WTC11 (cell line): ENCODE data around the gene PIK3C2G. TPM values are rescaled to one million over a fixed set of nuclear protein-coding genes. Genes with fewer than 3 reads are reported as not detected.

Source experiments
- ATAC-seq: fragments of 200-7000 bp; cut with Tn5 transposase; 2 replicates; pipeline ENCODE4 v1.10.0; 2021; ENCODE audit warnings: mild to moderate bottlenecking, moderate library complexity
- CTCF ChIA-PET: fragments of 300-600 bp; sonication (Branson Sonifier 250); formaldehyde crosslinking; loops from one replicate; lab custom pipeline; 2021; ENCODE audit warnings: antibody characterized with exemption; lab: Charles Lee
- POLR2A ChIA-PET: fragments of 350-600 bp; sonication (Branson Sonifier 250); formaldehyde crosslinking; loops from one replicate; lab custom pipeline; 2021; ENCODE audit warnings: antibody characterized with exemption; lab: Charles Lee
- DNase-seq: peaks from one replicate; pipeline ENCODE4 v3.0.0; 2021; ENCODE audit warnings: low spot score
- H3K27ac Mint-ChIP-seq: 2 replicates; pipeline ENCODE4 v1.8.0; 2021; ENCODE audit warnings: mixed read lengths
- H3K27me3 Mint-ChIP-seq: 2 replicates; pipeline ENCODE4 v1.8.0; 2021; ENCODE audit warnings: low read depth, mild to moderate bottlenecking, moderate library complexity, mixed read lengths
- H3K36me3 Mint-ChIP-seq: 2 replicates; pipeline ENCODE4 v1.8.0; 2021; ENCODE audit warnings: mixed read lengths
- H3K4me1 Mint-ChIP-seq: 2 replicates; pipeline ENCODE4 v1.8.0; 2022; ENCODE audit warnings: mixed read lengths
- H3K4me3 Mint-ChIP-seq: 2 replicates; pipeline ENCODE4 v1.8.0; 2021; ENCODE audit warnings: mild to moderate bottlenecking, moderate library complexity, mixed read lengths
- H3K9me3 Mint-ChIP-seq: 2 replicates; pipeline ENCODE4 v1.8.0; 2021; ENCODE audit warnings: mixed read lengths
- AFF4 ChIP-seq: sonication (generic); formaldehyde crosslinking; IDR thresholded peaks from 2 replicates; pipeline ENCODE4 v1.8.1; 2023; ENCODE audit warnings: mild to moderate bottlenecking, missing genetic modification reagents, borderline replicate concordance
- CREB1 ChIP-seq: sonication (generic); formaldehyde crosslinking; IDR thresholded peaks from 2 replicates; pipeline ENCODE4 v1.8.0; 2023; ENCODE audit warnings: mild to moderate bottlenecking, missing genetic modification reagents
- ELF4 ChIP-seq: sonication (generic); formaldehyde crosslinking; IDR thresholded peaks from 2 replicates; pipeline ENCODE4 v1.8.1; 2022; ENCODE audit warnings: low read depth, mild to moderate bottlenecking, moderate library complexity, missing genetic modification reagents
- ESRRA ChIP-seq: sonication (generic); formaldehyde crosslinking; IDR thresholded peaks from 2 replicates; pipeline ENCODE4 v1.8.1; 2022; ENCODE audit warnings: mild to moderate bottlenecking, missing genetic modification reagents, borderline replicate concordance
- ETV6 ChIP-seq: sonication (generic); formaldehyde crosslinking; IDR thresholded peaks from 2 replicates; pipeline ENCODE4 v1.8.1; 2022; ENCODE audit warnings: mild to moderate bottlenecking, missing genetic modification reagents
- GTF2I ChIP-seq: fragments of 250-450 bp; sonication (Bioruptor Pico); conservative IDR thresholded peaks from 2 replicates; pipeline ENCODE4 v1.4.0; 2021; ENCODE audit warnings: mild to moderate bottlenecking
- HMGA2 ChIP-seq: fragments of 250-450 bp; sonication (Bioruptor Pico); IDR thresholded peaks from 2 replicates; pipeline ENCODE4 v1.4.0; 2021; ENCODE audit warnings: mild to moderate bottlenecking, moderate library complexity
- MYBL2 ChIP-seq: sonication (generic); formaldehyde crosslinking; IDR thresholded peaks from 2 replicates; pipeline ENCODE4 v1.8.1; 2023; ENCODE audit warnings: mild to moderate bottlenecking, moderate library complexity, missing genetic modification reagents
- NFYB ChIP-seq: sonication (generic); formaldehyde crosslinking; conservative IDR thresholded peaks from 2 replicates; pipeline ENCODE4 v1.8.0; 2022; ENCODE audit warnings: low read depth, missing genetic modification reagents
- NR1H2 ChIP-seq: sonication (generic); formaldehyde crosslinking; IDR thresholded peaks from 2 replicates; pipeline ENCODE4 v1.9.0; 2021; ENCODE audit warnings: mild to moderate bottlenecking, moderate library complexity, missing genetic modification reagents
- SMAD4 ChIP-seq: sonication (generic); formaldehyde crosslinking; IDR thresholded peaks from 2 replicates; pipeline ENCODE4 v1.8.0; 2022; ENCODE audit warnings: mild to moderate bottlenecking, missing genetic modification reagents
- USF1 ChIP-seq: sonication (generic); formaldehyde crosslinking; IDR thresholded peaks from 2 replicates; pipeline ENCODE4 v1.8.0; 2022; ENCODE audit warnings: mild to moderate bottlenecking, missing genetic modification reagents
- USF2 ChIP-seq: sonication (generic); formaldehyde crosslinking; IDR thresholded peaks from 2 replicates; pipeline ENCODE4 v1.8.1; 2023; ENCODE audit warnings: mild to moderate bottlenecking, missing genetic modification reagents, moderate library complexity
- ZNF138 ChIP-seq: sonication (generic); formaldehyde crosslinking; conservative IDR thresholded peaks from 2 replicates; pipeline ENCODE4 v1.8.1; 2022; ENCODE audit warnings: mild to moderate bottlenecking, moderate library complexity, missing genetic modification reagents
- ZNF232 ChIP-seq: sonication (generic); formaldehyde crosslinking; IDR thresholded peaks from 2 replicates; pipeline ENCODE4 v1.8.0; 2022; ENCODE audit warnings: mild to moderate bottlenecking, missing genetic modification reagents
- ZNF281 ChIP-seq: sonication (generic); formaldehyde crosslinking; IDR thresholded peaks from 2 replicates; pipeline ENCODE4 v1.8.0; 2023; ENCODE audit warnings: mild to moderate bottlenecking, missing genetic modification reagents
- total RNA-seq: library from RNA; stranded (reverse); gene quantifications from 3 replicates; pipeline ENCODE4 v1.2.3, GENCODE V29; 2021
- TF ChIP-seq, protein P1 (sequence below): fragments of 250-450 bp; sonication (Bioruptor Pico); IDR thresholded peaks from 2 replicates; pipeline ENCODE4 v1.9.0; 2021; ENCODE audit warnings: mild to moderate bottlenecking
- TF ChIP-seq, protein P2 (sequence below): sonication (generic); formaldehyde crosslinking; IDR thresholded peaks from 2 replicates; pipeline ENCODE4 v1.8.1; 2023; ENCODE audit warnings: mild to moderate bottlenecking, missing genetic modification reagents

The PIK3C2G gene
- total RNA-seq, 1 experiment from 2014 or later = not detected

DNA sequence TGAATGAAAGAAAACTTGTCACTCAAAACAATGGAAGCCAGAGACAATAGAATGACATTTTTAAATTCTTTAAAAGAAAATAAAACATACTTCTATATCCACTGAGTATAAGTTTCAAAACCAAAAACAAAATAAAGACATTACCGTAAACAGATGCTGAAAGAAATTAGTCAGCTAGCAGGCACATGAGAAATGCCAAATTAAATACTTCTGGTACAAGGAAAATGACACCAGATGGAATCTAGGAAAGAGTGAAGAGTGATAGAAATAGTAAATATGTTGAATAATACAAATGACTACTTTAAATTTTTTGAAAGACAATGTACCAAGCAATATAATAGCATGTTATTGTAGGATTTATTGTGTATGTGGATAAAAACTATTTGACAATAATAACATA lies 23.8 kb downstream of the PIK3C2G start:
- Mint-ChIP-seq H3K9me3 (peaks cover 10% of the 10 kb centered on the region; the same call in 1 of the 2 replicates), H3K4me3 (no peak overlapping the region), H3K4me1 (peaks cover 26% of the 10 kb centered on the region), H3K27ac (no peak overlapping the region; the same call in 1 of the 2 replicates), H3K27me3 (no peaks in the 10 kb centered on the region), H3K36me3 (peaks cover 2% of the 10 kb centered on the region; the same call in 1 of the 2 replicates)
- POLR2A ChIA-PET = no interaction called here
- DNase-seq (no peak), ATAC-seq (no peak)
- TF ChIP-seq MYBL2 (CRISPR knock-in tag) (no peak), ZNF138 (CRISPR knock-in tag) (no peak), NR1H2 (CRISPR knock-in tag) (no peak), ZNF281 (no peak)
- CTCF ChIA-PET = no interaction called here

- Mint-ChIP-seq H3K36me3 (peaks cover 2% of the 10 kb centered on the region; the same call in 1 of the 2 replicates), H3K4me3 (no peak overlapping the region), H3K4me1 (peaks cover 14% of the 10 kb centered on the region)
- no peak for DNase-seq
- TF ChIP-seq ZNF232 (CRISPR knock-in tag) (no peak), CREB1 (CRISPR knock-in tag) (no peak), AFF4 (CRISPR knock-in tag) (no peak), USF2 (CRISPR knock-in tag) (no peak), NFYB (CRISPR knock-in tag) (no peak), ELF4 (CRISPR knock-in tag) (no peak), GTF2I (no peak), ETV6 (no peak), SMAD4 (CRISPR knock-in tag) (no peak)
- TF ChIP-seq, protein P1, sequence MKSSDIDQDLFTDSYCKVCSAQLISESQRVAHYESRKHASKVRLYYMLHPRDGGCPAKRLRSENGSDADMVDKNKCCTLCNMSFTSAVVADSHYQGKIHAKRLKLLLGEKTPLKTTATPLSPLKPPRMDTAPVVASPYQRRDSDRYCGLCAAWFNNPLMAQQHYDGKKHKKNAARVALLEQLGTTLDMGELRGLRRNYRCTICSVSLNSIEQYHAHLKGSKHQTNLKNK (CRISPR knock-in tag) = no peak
- TF ChIP-seq, all 79 proteins: peak for 0
- CTCF ChIA-PET = interaction anchor here (1.5 kb wide), 1 partner anchor 46 kb away, joined by 3 read pairs; no protein-coding TSS in a partner anchor
- H3K27ac Mint-ChIP-seq = no peak overlapping the region
- POLR2A ChIA-PET = no interaction called here
- ATAC-seq = no peak
- peaks cover 10% of the 10 kb centered on the region; the same call in 1 of the 2 replicates for H3K9me3 Mint-ChIP-seq
- no peaks in the 10 kb centered on the region for H3K27me3 Mint-ChIP-seq
These were observed 29.1 kb downstream of the PIK3C2G start for GRCh38 chr12:18290386-18290785.

GRCh38 chr12:18294889-18295288 lies 33.6 kb downstream of the PIK3C2G start:
- Mint-ChIP-seq H3K4me3 (no peak overlapping the region), H3K4me1 (peaks cover 52% of the 10 kb centered on the region), H3K36me3 (0 out of 2 replicates have a peak, but pooled peaks cover 2% of the 10 kb centered on the region), H3K9me3 (peaks cover 3% of the 10 kb centered on the region; the same call in 1 of the 2 replicates), H3K27me3 (no peaks in the 10 kb centered on the region), H3K27ac (no peak overlapping the region)
- ChIA-PET CTCF (no interaction called here), POLR2A (no interaction called here)
- ATAC-seq = no peak
- DNase-seq = no peak
- peak; percentile 96 for TF ChIP-seq HMGA2 (CRISPR knock-in tag)
- TF ChIP-seq, protein P2, sequence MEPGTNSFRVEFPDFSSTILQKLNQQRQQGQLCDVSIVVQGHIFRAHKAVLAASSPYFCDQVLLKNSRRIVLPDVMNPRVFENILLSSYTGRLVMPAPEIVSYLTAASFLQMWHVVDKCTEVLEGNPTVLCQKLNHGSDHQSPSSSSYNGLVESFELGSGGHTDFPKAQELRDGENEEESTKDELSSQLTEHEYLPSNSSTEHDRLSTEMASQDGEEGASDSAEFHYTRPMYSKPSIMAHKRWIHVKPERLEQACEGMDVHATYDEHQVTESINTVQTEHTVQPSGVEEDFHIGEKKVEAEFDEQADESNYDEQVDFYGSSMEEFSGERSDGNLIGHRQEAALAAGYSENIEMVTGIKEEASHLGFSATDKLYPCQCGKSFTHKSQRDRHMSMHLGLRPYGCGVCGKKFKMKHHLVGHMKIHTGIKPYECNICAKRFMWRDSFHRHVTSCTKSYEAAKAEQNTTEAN = no peak
- no peak for TF ChIP-seq ESRRA (CRISPR knock-in tag)
- TF ChIP-seq USF1 = no peak
